ENCODE measurements around the gene DDX11.
"Not testable (repeated sequence)": the region's sequence is repeated elsewhere in the genome, so short reads cannot be mapped to it uniquely, and the experiment has no call there.

GRCh38 chr12:31067656-31068055 is 6.0 kb upstream of the DDX11 start:
- TF ChIP-seq TAF1 (IDR thresholded peaks at IDR 0.05; ENCODE audit: borderline replicate concordance, low read depth, low read length); POLR2AphosphoS5 (IDR thresholded peaks at IDR 0.05; ENCODE audit: low read depth, low read length): not testable (repeated sequence)

All from GM12892 (cell line).